HG02870 (cell line): ENCODE results near the gene GATAD2B.

ENCODE experiments used
- ATAC-seq: cut with Tn5 transposase; IDR thresholded peaks from one replicate; pipeline ENCODE4 v1.9.1; 2021; ENCODE audit warnings: mild to moderate bottlenecking, moderate library complexity; ENCODE audit not compliant: unreplicated experiment

Gene GATAD2B

DNA sequence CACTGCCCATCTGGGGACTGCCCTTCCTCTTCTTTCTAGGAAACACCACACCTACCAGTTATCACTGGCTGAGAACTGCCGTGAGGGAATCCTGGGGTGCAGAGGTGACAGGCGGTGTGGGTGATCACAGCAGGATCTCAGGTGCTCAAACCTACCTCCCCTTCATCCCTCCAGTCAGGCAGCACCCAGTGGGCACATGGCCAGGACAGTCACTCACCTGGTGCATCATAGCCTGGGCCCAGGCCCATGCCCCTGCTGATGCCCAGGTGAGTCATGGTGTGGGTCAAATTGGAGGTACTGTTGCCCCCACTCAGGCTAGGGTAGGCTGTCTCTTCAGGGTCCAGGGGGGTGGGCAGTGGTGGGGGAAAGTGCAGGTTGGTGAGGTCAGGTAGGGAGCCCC is 29.0 kb upstream of the GATAD2B start:
- ATAC-seq, result no peak

DNA sequence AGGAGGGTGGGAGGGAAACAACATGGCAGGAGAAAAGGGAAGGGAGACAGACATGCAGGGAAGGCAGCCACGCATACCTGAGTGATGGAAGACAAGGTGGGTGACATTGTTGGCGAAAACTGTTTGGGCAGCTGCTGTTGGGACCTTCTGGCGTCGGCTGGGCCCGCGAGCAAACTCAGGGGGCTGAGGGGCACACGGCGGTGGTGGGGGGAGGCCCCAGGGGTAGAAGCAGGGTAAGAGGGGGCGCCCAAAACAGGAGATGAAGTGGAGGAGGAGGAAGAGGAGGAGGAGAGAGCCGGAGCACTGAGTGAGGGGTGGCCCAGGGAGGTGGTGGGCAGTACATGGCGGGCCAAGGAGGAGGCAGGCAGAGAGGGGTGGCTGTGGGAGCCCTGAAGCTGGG is 28.4 kb upstream of the GATAD2B start:
- no peak for ATAC-seq

DNA sequence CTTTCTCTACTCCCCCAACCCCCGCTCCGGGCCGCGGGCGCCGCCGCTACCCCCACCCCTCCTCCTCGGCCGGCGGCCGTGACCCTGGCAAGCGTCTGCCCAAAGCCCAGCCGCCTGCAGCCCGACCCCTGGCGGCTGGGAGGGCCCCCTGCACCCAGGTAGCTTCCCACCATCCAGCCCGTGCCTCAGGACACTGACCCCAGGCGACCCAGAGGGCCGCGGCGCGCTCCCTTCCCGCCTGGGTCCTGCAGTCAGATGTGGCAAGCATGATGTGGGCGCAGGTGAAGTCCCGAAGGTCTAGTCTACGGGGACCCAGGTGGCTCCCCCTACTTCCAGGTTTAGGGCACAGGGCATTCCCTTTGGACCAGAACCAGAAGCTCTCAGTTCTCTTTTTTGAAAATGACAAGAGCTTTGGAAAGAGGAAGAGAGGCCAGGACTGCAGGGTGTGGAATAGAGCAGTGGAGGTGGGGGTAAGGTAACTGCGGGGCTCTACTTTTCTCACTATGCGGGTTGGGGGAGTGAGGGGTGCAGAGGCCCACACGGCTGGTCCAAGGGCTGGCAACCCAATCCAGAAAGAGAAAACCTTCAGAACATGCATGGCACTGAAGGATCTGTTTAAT is 24.0 kb upstream of the GATAD2B start, which contains the start of gene DENND4B:
DENND4B (minus strand) TSS at position 97 of the 620 bp plus-strand sequence. CDS start 2,344 bp downstream, outside the sequence.
- peak; percentile 60 for ATAC-seq

DNA sequence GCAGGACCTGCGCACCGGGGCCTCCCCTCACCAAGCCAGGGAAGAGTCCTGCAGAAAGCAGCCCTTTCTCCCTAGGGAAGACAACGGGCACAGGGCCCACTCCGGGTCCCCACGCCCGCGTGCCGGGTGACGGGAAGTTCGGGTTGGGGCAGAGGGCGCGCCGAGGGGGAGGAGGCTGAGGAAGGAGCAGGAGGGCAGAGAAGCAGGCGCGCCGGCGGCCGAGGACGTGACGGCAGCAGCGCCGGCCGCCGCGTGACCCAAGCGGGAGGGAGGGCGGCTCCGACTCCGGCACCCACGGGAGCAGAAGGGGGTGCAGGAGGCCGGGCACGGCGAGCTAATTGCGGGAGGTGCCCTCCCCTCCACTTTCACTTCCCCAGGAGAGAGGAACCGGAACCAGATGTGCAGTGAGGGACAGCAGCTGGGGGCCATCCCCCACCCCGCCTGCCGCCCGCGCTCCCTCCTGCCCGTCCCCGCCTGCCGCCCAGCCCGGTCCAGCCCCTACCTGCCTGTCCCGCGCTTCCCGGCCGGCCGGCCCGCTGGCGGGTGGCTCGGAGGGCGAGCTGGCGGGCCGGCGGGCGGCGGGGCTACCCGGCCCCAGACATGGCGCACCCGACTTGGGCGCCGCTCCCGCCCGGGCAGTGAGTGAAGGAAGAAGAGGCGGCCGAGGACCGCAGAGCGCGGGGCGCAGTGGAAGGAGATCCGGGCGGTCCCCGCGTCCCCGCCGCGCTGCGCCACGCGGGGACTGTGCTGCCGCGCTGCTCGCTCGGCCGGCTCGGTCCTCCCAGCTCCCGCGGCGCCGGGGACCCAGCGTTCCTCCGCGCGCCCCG is 23.2 kb upstream of the GATAD2B start:
- ATAC-seq, result peak; percentile 58

DNA sequence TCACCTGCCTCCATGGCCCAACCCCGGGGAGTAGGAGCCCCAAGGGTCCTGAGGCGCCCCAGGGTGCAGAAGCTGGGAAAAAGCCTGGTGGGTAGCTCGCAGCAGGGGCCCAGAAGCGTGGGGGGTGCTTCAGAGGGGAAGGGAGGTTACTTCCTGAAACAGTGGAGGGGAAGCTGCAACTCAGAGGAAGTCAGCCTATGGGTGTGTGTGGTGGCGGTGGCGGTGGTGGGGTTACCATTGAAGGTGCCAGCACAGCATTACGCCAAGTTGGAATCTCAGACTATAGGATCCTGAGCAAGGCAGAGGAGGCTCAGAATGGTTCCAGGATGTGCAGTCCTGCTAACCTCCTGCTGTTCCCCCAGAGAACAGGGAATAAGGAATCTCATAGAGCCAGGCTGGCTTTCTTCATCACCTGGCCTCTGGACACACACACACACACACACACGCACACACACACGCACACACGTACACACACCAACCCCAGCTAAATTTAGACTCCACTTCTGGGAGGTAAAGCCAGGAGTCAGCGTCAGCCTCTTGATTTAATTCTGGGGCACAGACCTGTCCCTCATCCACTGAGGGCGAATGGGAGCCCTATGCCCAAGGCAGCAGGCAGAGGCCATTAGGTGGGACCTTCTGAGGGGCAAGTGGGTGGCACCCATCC is 22.5 kb upstream of the GATAD2B start:
- no peak for ATAC-seq

DNA sequence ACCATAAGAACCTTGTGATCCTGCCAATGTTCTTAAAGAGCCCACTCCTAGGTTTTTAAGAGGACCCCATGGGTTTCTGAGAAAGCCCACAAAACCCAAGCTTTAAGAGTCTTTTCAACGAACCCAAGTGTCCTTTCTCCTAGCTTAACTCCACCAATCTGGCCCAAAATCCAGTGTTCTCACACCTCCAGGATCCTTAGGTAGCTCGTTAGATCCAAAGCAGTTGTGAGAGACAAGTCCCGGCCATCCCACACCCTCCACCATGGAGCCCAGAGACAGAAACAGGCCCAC is 22.0 kb upstream of the GATAD2B start:
- no peak for ATAC-seq

DNA sequence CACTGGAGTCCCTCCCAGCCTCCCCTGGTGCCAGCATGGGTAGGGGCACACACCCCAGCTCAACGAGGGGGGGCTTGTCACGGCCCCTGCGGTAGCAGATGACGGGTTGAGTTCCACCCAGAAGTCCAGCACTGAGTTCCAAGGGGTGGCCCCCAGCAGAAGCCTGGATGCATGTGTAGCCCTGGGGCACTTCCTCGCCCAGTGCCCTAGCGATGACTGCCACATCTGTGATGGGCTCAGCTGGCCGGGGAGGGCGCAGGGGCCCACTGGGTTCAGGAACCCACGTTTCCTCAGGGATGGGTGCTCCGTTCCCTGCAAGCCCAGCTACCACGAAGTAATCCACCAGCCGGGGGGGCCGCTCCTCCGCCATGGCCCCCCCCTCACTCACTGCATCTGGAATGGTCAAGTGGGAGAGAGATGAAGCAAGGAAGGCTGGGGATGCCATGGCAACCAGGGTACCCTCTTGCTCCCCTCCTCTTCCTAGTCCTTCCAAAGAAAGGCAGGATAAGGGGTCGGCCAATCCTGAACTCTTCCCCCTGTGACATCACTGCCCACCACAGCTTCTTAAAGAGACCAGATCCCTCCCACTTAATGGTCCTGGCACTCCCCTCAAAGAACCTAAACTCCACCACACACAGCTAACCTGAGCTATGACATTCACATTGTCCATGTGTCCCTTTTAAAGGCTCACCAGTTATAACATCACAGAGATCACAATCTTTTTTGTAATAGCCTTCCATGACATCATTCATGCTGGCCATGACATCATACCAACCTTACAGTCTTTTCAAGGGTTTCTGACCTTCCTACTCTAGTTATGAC is 21.4 kb upstream of the GATAD2B start:
- ATAC-seq, result no peak

DNA sequence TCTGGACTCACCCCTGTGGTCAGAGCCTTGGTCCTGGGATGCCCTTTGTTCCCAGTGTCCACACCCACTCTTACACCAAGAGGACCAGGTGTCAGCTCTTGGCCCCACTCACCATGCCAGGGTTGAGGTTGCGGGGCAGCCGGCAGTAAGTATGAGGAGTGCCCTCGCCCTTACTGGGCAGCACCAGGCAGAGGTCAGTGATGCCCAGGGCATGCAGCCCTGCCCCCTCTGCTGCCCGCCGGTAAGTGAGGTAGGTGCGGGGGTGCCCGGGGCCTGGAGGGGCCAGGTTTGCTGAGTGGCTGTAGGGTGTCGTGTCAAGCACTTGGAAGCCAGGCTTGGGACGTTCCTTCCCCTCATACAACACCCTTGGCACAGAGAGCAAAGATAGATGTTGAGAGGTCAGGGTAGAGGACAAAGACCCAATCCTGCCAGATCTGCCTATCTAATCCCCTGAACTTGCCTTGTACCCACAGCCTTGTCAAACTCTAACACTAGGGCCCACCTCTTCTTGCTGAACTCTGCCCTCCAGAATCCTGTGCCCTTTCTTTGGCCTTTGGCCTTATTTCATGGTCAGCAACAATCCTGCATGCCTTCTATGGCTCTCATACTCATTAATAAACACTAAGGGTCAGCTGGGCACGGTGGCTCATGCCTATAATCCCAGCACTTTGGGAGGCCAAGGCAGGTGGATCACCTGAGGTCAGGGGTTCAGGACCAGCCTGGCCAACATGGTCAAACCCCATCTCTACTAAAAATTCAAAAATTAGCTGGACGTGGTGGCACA is 20.2 kb upstream of the GATAD2B start:
- no peak for ATAC-seq

DNA sequence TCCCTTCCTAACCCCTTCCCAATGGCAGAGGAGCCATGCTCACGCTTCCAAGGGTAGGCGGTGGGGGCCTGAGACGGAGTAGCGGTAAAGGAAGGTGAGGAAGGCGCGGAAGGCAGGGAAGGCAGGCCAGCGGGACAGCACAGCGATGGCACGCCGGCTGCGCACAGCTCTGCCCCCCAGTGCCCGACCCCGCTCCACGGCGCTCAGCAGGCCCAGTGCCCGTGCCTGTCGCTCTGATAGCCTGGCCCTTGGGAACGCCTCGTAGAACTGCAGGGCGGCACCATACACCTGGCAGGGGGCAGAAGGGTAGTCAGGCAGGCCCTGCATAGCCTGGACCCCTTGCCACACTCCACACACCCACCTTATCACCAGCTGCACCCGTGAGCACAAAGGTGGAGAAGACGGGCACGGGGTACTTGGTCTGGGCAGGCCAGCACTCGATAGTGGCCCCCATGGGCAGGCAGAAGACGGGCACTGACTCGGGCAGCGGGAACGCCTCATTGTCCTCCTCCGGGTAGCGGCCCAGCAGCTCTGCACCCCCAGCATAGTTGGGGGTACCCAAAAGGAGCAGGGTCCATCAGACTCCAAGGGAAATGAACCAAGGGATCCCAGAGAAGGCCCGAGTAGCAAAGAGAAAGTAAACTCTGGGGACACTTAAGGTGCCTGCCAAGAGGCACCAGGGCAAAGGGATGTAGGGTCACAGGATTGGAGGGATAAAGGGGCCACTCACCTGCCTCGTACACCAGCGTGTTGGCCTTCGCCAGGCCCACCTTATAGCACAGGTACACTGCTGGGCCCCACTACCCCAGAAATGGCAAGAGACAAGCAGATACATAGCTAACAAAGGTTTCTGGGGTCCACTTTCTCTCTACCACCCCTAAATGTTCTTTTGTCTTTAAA is 19.3 kb upstream of the GATAD2B start:
- no peak for ATAC-seq

DNA sequence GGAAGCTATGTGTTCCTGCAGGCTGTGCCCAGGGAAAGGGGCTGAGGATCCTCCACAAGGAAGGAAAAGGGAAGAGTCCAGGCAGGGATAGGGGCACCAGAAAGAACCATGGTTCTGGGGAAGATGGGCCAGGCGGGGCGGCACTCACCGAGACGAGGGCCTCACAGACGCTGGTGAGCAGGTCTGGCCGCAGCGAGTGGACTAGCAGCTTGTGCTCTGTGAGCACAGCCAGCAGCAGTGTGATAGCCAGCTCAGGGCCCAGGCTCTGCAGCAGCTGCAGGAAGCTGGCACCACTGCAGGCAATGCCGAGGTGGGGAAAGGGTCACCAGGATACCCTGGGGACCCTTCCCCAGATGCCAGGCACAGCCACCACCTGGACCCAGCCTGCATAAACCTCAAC is 18.0 kb upstream of the GATAD2B start:
- no peak for ATAC-seq

DNA sequence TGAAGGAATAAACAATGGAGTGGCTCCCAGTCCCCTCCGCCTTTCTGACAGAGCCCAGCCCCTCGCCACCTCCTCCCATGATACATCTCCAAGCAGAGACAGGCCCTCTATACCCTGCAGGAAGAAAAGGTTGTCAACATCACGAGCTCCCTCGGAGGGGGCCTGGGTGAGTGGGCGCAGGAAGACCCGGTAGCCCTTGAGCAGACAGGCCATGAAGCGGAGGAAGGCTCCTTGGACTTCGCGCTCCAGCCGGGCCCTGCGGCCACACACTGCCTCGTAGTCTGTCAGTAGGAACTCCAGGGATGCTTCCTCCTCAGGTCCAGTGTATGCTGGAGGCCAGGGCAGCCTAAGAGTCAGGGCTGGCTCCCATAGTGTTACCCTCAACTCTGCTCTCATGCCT is 16.7 kb upstream of the GATAD2B start:
- ATAC-seq, result no peak

DNA sequence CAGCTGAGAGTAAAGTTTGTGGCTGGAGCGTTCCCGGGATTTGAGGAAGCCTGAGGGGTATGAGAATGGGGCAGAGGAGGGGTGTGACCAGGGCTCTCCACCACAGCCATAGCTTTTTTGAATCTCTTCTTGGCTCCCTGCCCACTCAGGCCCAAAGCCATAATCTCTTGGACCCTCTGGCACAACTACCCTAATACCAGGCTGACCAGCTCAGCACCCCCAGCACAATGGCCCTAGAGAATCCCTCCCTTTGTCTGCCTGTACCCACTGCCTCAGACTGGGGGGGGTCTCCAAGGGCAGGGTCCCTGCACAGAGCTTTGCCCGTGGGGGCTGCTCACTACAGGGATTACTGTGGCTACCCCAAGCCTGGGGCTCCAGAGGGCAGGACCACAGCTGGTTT is 16.2 kb upstream of the GATAD2B start:
- ATAC-seq, result no peak

DNA sequence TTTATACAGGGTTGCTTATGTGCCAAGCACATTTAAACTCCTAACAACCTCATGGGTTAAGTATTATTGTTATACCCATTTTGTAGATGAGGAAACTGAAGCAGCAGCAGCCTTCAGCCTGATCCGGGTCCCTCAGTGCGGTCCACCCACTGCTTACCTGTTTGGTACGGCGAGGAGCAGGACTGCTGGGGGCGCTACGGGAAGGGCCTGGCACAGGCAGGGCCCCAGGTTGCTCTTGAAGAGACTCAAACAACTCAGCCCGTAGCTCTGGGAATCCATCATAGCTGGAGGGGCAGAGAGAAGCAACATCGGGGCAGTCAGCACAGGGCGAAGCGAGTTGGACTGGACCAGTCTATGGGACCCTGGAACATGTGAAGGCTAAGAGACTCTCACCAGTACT is 14.6 kb upstream of the GATAD2B start:
- ATAC-seq, result no peak

DNA sequence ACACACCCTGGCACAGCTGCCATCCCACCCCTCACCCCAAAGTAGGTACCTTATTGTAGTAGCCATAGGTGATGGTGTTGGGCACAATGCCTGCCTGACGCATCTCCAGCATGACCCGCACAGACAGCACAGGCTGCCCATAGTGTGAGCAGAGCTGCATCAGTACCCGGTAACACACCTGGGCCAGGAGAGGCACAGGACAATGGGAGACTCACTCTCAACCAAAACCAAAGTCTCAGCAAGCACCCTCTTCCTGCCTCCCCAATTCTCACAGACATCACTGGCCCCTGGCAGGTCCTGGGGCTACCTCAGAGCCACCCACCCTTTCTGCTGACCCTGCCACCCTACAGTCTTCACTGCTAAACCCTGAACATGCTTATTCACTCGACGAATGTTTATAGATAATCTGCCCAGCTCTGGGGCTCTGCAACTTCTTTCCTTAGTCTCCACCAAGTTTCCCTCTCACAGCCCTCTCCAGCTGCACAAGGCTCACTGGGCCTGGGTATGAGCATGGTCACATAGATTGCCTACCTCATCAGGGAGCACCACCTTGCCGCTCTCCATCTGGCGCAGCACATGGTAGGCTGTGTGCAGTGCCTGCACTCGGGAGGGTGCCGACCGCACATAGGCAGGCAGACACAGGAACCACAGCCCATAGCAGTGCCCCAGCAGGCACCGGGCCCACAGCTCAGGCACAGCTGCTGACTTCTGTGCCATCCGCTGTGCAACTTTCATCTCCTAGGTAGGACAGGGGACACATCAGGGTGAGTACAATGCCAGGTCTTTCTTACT is 13.4 kb upstream of the GATAD2B start:
- ATAC-seq, result no peak

DNA sequence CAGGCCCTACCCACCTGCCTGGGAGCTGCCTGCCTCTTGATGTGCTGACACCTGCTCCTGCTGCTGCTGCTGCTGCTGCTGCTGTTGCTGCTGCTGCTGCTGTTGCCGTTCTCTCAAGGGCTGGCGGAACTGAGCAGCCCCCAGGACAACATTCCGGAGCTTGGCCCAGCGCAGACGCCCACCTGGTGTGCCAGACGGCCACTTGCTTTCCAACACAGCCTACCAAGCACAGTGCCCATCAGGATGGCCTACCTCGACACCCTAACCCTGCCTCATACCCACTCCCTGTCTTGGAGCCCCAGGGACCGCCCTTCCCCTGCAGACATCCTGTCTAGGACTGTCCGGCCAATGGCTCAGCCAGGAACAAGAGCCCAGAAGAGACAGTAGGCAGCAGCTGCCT is 12.0 kb upstream of the GATAD2B start:
- no peak for ATAC-seq

DNA sequence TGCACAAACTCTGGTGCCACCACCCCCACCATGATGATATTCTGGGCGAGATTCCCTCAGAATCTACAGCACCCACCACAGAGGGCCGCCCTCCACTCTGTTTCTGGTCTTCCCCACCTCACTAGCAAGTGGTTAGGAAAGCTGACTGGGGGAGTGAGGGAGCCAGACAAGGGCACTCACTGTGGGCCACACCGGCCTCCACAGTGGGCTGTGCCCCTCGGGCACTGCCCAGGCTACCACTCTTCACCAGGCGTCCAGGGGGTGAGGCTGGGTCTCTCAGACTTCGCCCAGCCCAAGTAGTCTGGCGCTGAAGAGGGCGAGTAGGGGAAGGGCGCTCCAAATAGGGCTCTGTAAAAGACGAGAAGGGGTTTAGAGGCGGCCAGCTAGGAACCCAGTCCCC is 11.2 kb upstream of the GATAD2B start:
- no peak for ATAC-seq

DNA sequence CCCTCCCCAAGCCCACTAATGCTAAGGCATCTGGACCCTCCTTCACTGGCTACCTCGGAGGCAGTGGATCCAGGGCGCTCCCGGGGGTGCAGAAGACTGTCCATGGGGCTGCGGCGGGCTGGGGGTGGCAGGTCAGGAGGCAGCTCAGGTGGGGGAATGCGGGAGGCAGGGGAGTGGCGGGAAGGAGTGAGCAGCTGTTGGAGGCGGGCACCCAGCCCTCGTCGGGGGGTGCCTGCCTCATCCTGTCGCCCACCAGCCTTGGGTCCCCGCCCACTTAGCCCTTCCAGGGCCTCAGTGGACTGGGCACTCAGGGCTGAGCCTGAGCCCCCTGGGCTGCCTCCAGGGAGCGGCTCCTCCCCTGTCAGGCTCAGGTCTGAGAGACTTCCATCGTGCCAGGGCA is 10.7 kb upstream of the GATAD2B start:
- no peak for ATAC-seq

DNA sequence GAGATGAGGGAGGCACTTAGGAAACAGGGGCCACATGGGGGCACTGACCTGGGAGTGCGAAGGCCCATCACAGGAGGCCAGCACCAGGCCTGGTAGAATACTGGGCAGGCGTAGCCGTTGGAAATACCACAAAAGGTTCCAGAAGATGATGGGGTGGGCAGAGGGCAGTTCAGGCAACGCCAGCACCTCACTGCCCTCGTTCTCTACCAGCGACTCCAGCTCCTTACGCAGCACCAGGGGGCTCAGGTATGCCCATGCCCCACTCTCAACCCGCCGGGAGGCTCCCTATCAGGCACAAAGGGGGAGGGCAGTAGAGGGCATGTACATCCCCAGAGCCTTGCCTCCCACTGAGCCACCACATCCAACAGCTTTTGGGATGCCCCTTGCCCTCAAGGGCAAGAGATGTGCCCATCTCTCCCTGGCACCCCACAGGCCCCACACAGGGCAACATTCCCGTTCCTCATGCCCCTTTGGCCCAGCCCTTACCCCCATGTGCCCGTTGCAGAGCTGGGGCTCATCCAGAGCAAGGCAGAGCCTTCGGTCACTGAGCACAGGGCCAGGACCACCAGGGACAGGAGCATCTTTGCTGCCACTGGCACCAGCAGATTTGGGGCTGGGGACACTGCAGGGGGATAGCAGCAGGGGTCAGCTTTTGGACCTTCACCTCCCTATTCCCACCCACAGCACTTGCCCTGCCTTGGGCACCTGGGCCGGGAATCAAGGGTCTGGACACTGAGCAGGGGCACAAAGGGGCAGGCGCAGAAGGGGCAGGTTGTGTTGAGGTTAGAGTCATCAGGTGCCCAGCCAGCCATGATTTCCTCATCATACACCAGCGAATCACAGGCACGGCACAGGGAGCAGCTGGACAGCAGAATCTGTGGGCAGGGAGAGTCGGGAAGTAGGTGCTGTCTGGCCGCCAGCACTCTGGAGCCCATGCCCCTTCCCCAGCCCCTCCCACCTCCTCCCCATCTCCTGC is 9.7 kb upstream of the GATAD2B start:
- ATAC-seq, result no peak
